Tibial nerve (tissue), 4 donors: ENCODE measurements around the gene TAS2R43. TPM values are rescaled to one million over a fixed set of nuclear protein-coding genes. Genes with fewer than 3 reads are reported as not detected.
"Not testable (repeated sequence)": the region's sequence is repeated elsewhere in the genome, so short reads cannot be mapped to it uniquely, and the experiment has no call there.

Source experiments
- DNase-seq, 2 donors: peaks; one replicate each; pipeline ENCODE4 v3.0.0-alpha.2; 2019; ENCODE audit warnings: low spot score in 2 of 2
- H3K27ac ChIP-seq, 4 donors: fragments of 200-600 bp; sonication (generic) in 3 of 4; one replicate each; pipeline ENCODE4 v1.5.1; 2017 to 2019; ENCODE audit warnings: mild to moderate bottlenecking in 1 of 4
- H3K27me3 ChIP-seq, 2 donors: fragments of 200-600 bp; sonication (generic) in 1 of 2; one replicate each; pipeline versions ENCODE4 v1.5.1 to v1.6.0; 2017 to 2019
- H3K36me3 ChIP-seq, 3 donors: fragments of 200-600 bp; sonication (generic); one replicate each; pipeline ENCODE4 v1.5.1; 2018 to 2019
- H3K4me1 ChIP-seq, 4 donors: fragments of 200-600 bp; sonication (generic) in 3 of 4; one replicate each; pipeline ENCODE4 v1.5.1; 2017 to 2019
- H3K4me3 ChIP-seq, 4 donors: fragments of 200-600 bp; sonication (generic) in 3 of 4; one replicate each; pipeline ENCODE4 v1.5.1; 2017 to 2019; ENCODE audit warnings: mild to moderate bottlenecking in 1 of 4, moderate library complexity in 1 of 4
- H3K9me3 ChIP-seq, 4 donors: fragments of 200-600 bp; sonication (generic) in 3 of 4; one replicate each; pipeline ENCODE4 v1.5.1; 2017 to 2019
- CTCF ChIP-seq, 5 experiments: fragments of 200-600 bp in 3 of 5; fragments of 450-650 bp in 2 of 5; sonication (generic) in 3 of 5; IDR thresholded peaks; one replicate each; pipeline ENCODE4 v1.5.1; 2016 to 2019; ENCODE audit warnings: antibody characterized with exemption in 5 of 5, mild to moderate bottlenecking in 3 of 5, moderate library complexity in 2 of 5
- EP300 ChIP-seq, 2 donors: sonication (generic); formaldehyde crosslinking; IDR thresholded peaks; one replicate each; pipeline ENCODE4 v1.6.1; 2017; ENCODE audit warnings: antibody characterized with exemption in 2 of 2, mild to moderate bottlenecking in 1 of 2
- POLR2A ChIP-seq, 2 donors: fragments of 450-650 bp; IDR thresholded peaks; one replicate each; pipeline ENCODE4 v1.6.1; 2017; ENCODE audit warnings: antibody characterized with exemption in 2 of 2, mild to moderate bottlenecking in 2 of 2, moderate library complexity in 2 of 2
- WGBS, 2 donors: methylation state at CpG; one replicate each; pipeline ENCODE4 v1.1.5; 2018; 5-methylcytosine and 5-hydroxymethylcytosine counted together
- total RNA-seq, 4 donors: library from RNA; depleted of rRNA; stranded (reverse); fragments of >200 nt; gene quantifications; one replicate each; pipeline ENCODE4 v1.1.0, GENCODE V29; 2016

The TAS2R43 gene
- total RNA-seq, 4 donors from 2014 or later, result 4.5 to 9.0 (median 5.0) TPM

- Histone ChIP-seq H3K9me3 (peaks cover 0 to 11% (median under 1%) of the 10 kb centered on the region in 4 donors), H3K4me1 (peaks cover 0 to 19% (median 4%) of the 10 kb centered on the region in 4 donors), H3K4me3 (no peak overlapping the region), H3K27ac (no peak overlapping the region), H3K27me3 (no peaks in the 10 kb centered on the region), H3K36me3 (no peaks in the 10 kb centered on the region)
- TF ChIP-seq POLR2A (IDR thresholded peaks at IDR 0.05), result no peak
- TF ChIP-seq EP300 (IDR thresholded peaks at IDR 0.05), result no peak
- no peak for TF ChIP-seq CTCF (IDR thresholded peaks at IDR 0.05)
- no peak for DNase-seq
- 78 to 79% methylated on average over 3 of the region's 3 CpGs for WGBS, 2 donors
Measured at GRCh38 chr12:11075642-11076041, 16.5 kb downstream of the TAS2R43 start.

GRCh38 chr12:11071414-11071813 is 20.7 kb downstream of the TAS2R43 start:
- no peaks in the 10 kb centered on the region for H3K27me3 ChIP-seq
- WGBS, 2 donors, result 49 to 65% methylated on average over 4 of the region's 4 CpGs

GRCh38 chr12:11070999-11071398 is 21.1 kb downstream of the TAS2R43 start:
- Histone ChIP-seq H3K27ac (no peak overlapping the region), H3K4me3 (no peak overlapping the region), H3K9me3 (no peaks in the 10 kb centered on the region), H3K4me1 (peaks cover 0 to 10% (median 4%) of the 10 kb centered on the region in 4 donors), H3K36me3 (no peaks in the 10 kb centered on the region), H3K27me3 (no peaks in the 10 kb centered on the region)
- WGBS, 2 donors, result 31 to 46% methylated on average over 1 of the region's 1 CpG
- no peak for DNase-seq
- TF ChIP-seq CTCF (IDR thresholded peaks at IDR 0.05), result no peak
- no peak for TF ChIP-seq POLR2A (IDR thresholded peaks at IDR 0.05)
- TF ChIP-seq EP300 (IDR thresholded peaks at IDR 0.05), result no peak

More at GRCh38 chr12:11071414-11071813, 20.7 kb downstream of the TAS2R43 start:
- no peak for DNase-seq
- Histone ChIP-seq H3K4me1 (peaks cover 0 to 10% (median 4%) of the 10 kb centered on the region in 4 donors), H3K4me3 (no peak overlapping the region), H3K27ac (no peak overlapping the region), H3K36me3 (no peaks in the 10 kb centered on the region), H3K9me3 (no peaks in the 10 kb centered on the region)
- TF ChIP-seq CTCF (IDR thresholded peaks at IDR 0.05) (no peak), EP300 (IDR thresholded peaks at IDR 0.05) (no peak), POLR2A (IDR thresholded peaks at IDR 0.05) (no peak)

GRCh38 chr12:11069854-11070365 is 22.2 kb downstream of the TAS2R43 start:
- no peaks in the 10 kb centered on the region for H3K27me3 ChIP-seq
- no peaks in the 10 kb centered on the region for H3K9me3 ChIP-seq
- 85 to 87% methylated on average over 5 of the region's 5 CpGs for WGBS, 2 donors
- no peak for TF ChIP-seq EP300 (IDR thresholded peaks at IDR 0.05)
- TF ChIP-seq POLR2A (IDR thresholded peaks at IDR 0.05), result no peak
- TF ChIP-seq CTCF (IDR thresholded peaks at IDR 0.05), result no peak
- H3K4me1 ChIP-seq, result peaks cover 0 to 10% (median 4%) of the 10 kb centered on the region in 4 donors
- no peak overlapping the region for H3K27ac ChIP-seq
- H3K4me3 ChIP-seq, result no peak overlapping the region
- H3K36me3 ChIP-seq, result no peaks in the 10 kb centered on the region
- no peak for DNase-seq

- Histone ChIP-seq H3K4me1 (peaks cover 0 to 10% (median 3%) of the 10 kb centered on the region in 4 donors), H3K36me3 (no peaks in the 10 kb centered on the region), H3K9me3 (no peaks in the 10 kb centered on the region), H3K27ac (no peak overlapping the region), H3K4me3 (no peak overlapping the region), H3K27me3 (no peaks in the 10 kb centered on the region)
- DNase-seq, result peak in 1 of 2 donors; percentile 12
- WGBS, 2 donors, result 43 to 49% methylated on average over 2 of the region's 2 CpGs
- TF ChIP-seq EP300 (IDR thresholded peaks at IDR 0.05) (no peak), CTCF (IDR thresholded peaks at IDR 0.05) (no peak), POLR2A (IDR thresholded peaks at IDR 0.05) (no peak)
Measured at GRCh38 chr12:11067514-11067913, 24.6 kb downstream of the TAS2R43 start.

GRCh38 chr12:11062194-11062593 is 29.9 kb downstream of the TAS2R43 start, which contains the start of gene TAS2R46:
Gene TAS2R46, minus strand, starts transcription at chr12:11062294. Its CDS starts 0 bp downstream, at chr12:11062294.
- DNase-seq, H3K9me3 ChIP-seq, H3K4me3 ChIP-seq, H3K27ac ChIP-seq, H3K27me3 ChIP-seq, H3K4me1 ChIP-seq, H3K36me3 ChIP-seq: not testable (repeated sequence)
- WGBS, 2 donors, result 65 to 70% methylated on average over 1 of the region's 1 CpG
